ENCODE results near the gene MAGI1. TPM values are rescaled to one million over a fixed set of nuclear protein-coding genes. Genes with fewer than 3 reads are reported as not detected.

The MAGI1 gene
- polyA plus RNA-seq, 1 of the 3 experiments (the other 2 are of a cell fraction) = 10.3 TPM

DNA sequence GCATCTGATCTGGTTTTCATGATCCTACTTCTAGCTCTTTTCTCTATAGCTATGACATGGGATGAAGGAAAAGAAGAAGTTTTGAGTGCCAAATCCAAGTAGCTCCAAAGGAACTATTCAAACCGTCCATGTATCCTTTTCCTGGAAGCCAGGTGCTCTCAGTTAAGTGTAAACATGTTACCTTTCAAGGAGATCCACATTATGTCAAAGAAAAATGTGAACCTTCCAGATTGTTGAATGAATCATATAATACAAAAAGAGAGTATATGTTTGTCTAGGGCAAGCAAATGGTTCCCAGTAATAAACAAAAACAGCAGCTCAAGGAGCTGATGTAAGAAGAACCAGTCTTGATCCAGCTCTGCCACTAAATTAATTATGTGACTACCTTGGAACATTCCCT lies 534.9 kb downstream of the MAGI1 start:
- no peak for DNase-seq
- POLR2A ChIA-PET = no interaction called here
- Histone ChIP-seq H2AFZ (ENCODE audit: low read depth) (no peak overlapping the region), H3K4me3 (ENCODE audit: low read depth in 2 of 2, low read length in 1 of 2) (no peak overlapping the region), H3K9ac (no peak overlapping the region), H3K27ac (ENCODE audit: low read depth in 2 of 2, low read length in 1 of 2) (no peak overlapping the region), H3K27me3 (ENCODE audit: insufficient read depth) (no peaks in the 10 kb centered on the region), H3K4me2 (no peak overlapping the region), H4K20me1 (ENCODE audit: insufficient read depth) (peaks cover 4% of the 10 kb centered on the region; the same call in 1 of the 2 replicates), H3K9me3 (no peaks in the 10 kb centered on the region), H3K4me1 (ENCODE audit: control insufficient read depth in 1 of 2, insufficient read depth in 2 of 2, low read depth in 1 of 2, low read length in 1 of 2) (no peaks in the 10 kb centered on the region; a peak in 1 of 4 replicates), H3K79me2 (ENCODE audit: insufficient read depth) (peaks cover 9% of the 10 kb centered on the region), H3F3A (replicated peaks; ENCODE audit: insufficient read depth) (peaks cover 4% of the 10 kb centered on the region), H3K9me2 (no peaks in the 10 kb centered on the region), H3K36me3 (replicated peaks in 1 of 2; ENCODE audit: control insufficient read depth in 1 of 2, insufficient read depth in 2 of 2, low read length in 1 of 2) (no peaks in the 10 kb centered on the region)
- TF ChIP-seq EP300 (IDR thresholded peaks at IDR 0.05; ENCODE audit: borderline replicate concordance in 1 of 2, low read depth in 1 of 2, low read length in 1 of 2) (no peak), YY1 (IDR thresholded peaks at IDR 0.05; ENCODE audit: low read depth) (no peak), RAD21 (IDR thresholded peaks at IDR 0.05; ENCODE audit: low read length) (no peak), REST (IDR thresholded peaks at IDR 0.05; ENCODE audit: low read depth, low read length) (no peak), TCF12 (IDR thresholded peaks at IDR 0.05) (no peak)
- CTCF ChIA-PET = interaction anchor here (0.7 to 0.8 kb wide), 2 partner anchors 20 to 91 kb away, joined by 3 read pairs; no protein-coding TSS in a partner anchor
- 74% methylated on average over 1 of the region's 1 CpG for WGBS (ENCODE audit: low lambda C conversion rate)

DNA sequence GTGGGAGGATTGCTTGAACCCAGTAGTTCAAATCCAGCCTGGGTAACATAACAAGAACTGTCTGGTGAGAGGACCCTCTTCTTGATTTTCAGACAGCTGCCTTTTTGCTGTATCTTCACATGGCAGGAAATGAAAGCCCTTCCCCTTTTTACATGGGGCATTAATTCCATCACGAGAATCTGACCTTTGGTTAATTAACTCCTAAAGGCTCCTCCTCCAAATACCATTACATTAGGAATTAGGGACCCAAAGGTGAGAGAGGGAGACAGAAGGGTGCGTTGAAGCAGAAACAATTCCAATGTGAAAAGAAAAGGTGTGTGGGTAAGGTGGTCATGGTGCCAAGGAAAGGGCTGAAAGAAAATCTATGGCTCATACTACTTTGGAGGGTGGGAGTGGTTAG lies 536.2 kb downstream of the MAGI1 start:
- Histone ChIP-seq H3K9ac (no peak overlapping the region), H3K36me3 (replicated peaks in 1 of 2; ENCODE audit: control insufficient read depth in 1 of 2, insufficient read depth in 2 of 2, low read length in 1 of 2) (no peaks in the 10 kb centered on the region), H3K4me3 (ENCODE audit: low read depth in 2 of 2, low read length in 1 of 2) (no peak overlapping the region), H3K4me1 (ENCODE audit: control insufficient read depth in 1 of 2, insufficient read depth in 2 of 2, low read depth in 1 of 2, low read length in 1 of 2) (peaks cover 0 to 8% of the 10 kb centered on the region in 2 experiments; a peak in 2 of 4 replicates), H3K9me3 (no peaks in the 10 kb centered on the region), H3K27me3 (ENCODE audit: insufficient read depth) (no peaks in the 10 kb centered on the region), H3K4me2 (no peak overlapping the region), H2AFZ (ENCODE audit: low read depth) (no peak overlapping the region), H3K27ac (ENCODE audit: low read depth in 2 of 2, low read length in 1 of 2) (no peak overlapping the region), H3F3A (replicated peaks; ENCODE audit: insufficient read depth) (peaks cover under 1% of the 10 kb centered on the region), H3K9me2 (no peaks in the 10 kb centered on the region), H4K20me1 (ENCODE audit: insufficient read depth) (peaks cover 4% of the 10 kb centered on the region; the same call in 1 of the 2 replicates), H3K79me2 (ENCODE audit: insufficient read depth) (peaks cover 9% of the 10 kb centered on the region)
- ChIA-PET POLR2A (no interaction called here), CTCF (no interaction called here)
- TF ChIP-seq GATA2 (CRISPR knock-in tag; IDR thresholded peaks at IDR 0.05) (no peak), GABPA (IDR thresholded peaks at IDR 0.05; ENCODE audit: low read depth) (no peak), MEF2A (IDR thresholded peaks at IDR 0.05; ENCODE audit: borderline replicate concordance, low read depth) (no peak), FOXM1 (IDR thresholded peaks at IDR 0.05; ENCODE audit: low read depth) (no peak), FOSL2 (IDR thresholded peaks at IDR 0.05; ENCODE audit: borderline replicate concordance, low read depth) (no peak), NFIC (IDR thresholded peaks at IDR 0.05; ENCODE audit: borderline replicate concordance) (no peak), YY1 (IDR thresholded peaks at IDR 0.05; ENCODE audit: low read depth) (no peak), ELF1 (IDR thresholded peaks at IDR 0.05) (no peak), MXI1 (IDR thresholded peaks at IDR 0.05; ENCODE audit: low read depth, low read length) (no peak), FOXJ3 (CRISPR knock-in tag; IDR thresholded peaks at IDR 0.05) (no peak), IRF3 (IDR thresholded peaks at IDR 0.05; ENCODE audit: low read depth, low read length) (no peak), RFX5 (IDR thresholded peaks at IDR 0.05; ENCODE audit: low read length) (no peak), SMC3 (IDR thresholded peaks at IDR 0.05; ENCODE audit: low read depth, low read length) (no peak), RAD21 (IDR thresholded peaks at IDR 0.05; ENCODE audit: low read length) (no peak)
- TF ChIP-seq, protein P1, sequence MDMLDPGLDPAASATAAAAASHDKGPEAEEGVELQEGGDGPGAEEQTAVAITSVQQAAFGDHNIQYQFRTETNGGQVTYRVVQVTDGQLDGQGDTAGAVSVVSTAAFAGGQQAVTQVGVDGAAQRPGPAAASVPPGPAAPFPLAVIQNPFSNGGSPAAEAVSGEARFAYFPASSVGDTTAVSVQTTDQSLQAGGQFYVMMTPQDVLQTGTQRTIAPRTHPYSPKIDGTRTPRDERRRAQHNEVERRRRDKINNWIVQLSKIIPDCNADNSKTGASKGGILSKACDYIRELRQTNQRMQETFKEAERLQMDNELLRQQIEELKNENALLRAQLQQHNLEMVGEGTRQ (IDR thresholded peaks at IDR 0.05; ENCODE audit: borderline replicate concordance, low read depth, low read length) = no peak
- 87% methylated on average over 2 of the region's 2 CpGs for WGBS (ENCODE audit: low lambda C conversion rate)
- no peak for DNase-seq

Measured in SK-N-SH (cell line).